Right lobe of liver (tissue), 4 donors: ENCODE results near the gene RFX6.

ENCODE experiments used
- POLR2A ChIP-seq: fragments of 450-650 bp; IDR thresholded peaks from one replicate; pipeline ENCODE4 v1.6.1; 2017; ENCODE audit warnings: antibody characterized with exemption, mild to moderate bottlenecking
- TF ChIP-seq, protein P1 (sequence below), 4 donors: fragments of 200-600 bp in 3 of 4; fragments of 450-650 bp in 1 of 4; IDR thresholded peaks; one replicate each; pipeline versions ENCODE4 v1.5.1 to v1.8.0; 2016 to 2022; ENCODE audit warnings: antibody characterized with exemption in 4 of 4, mild to moderate bottlenecking in 2 of 4
- donor health status: DM: no; HTN: no; CAD: no.
- donor health status: DM: no; HTN: no; CAD: no.
- donor health status: DM: no; HTN: yes; CAD: no.

DNA sequence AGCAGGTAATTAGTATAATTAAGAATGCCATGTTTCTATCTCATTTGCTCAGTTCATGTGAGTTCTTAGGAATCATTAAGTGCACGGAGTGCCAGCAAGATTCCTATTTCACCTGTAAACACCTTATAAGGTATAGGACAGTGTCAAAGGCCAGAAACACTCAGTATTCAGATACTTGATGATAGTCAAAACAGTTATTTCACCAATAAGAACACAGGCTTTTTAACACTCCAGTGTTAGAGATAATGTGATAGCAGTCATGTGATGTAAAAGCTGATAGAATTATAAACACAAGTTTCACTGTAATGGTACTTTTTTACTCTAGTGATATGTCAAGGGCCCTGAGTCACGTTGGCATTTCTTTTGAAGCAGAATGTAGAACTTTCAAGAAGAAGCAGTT, 48.1 kb upstream of the RFX6 start, which contains the start of gene GPRC6A:
- TF ChIP-seq, protein P1, sequence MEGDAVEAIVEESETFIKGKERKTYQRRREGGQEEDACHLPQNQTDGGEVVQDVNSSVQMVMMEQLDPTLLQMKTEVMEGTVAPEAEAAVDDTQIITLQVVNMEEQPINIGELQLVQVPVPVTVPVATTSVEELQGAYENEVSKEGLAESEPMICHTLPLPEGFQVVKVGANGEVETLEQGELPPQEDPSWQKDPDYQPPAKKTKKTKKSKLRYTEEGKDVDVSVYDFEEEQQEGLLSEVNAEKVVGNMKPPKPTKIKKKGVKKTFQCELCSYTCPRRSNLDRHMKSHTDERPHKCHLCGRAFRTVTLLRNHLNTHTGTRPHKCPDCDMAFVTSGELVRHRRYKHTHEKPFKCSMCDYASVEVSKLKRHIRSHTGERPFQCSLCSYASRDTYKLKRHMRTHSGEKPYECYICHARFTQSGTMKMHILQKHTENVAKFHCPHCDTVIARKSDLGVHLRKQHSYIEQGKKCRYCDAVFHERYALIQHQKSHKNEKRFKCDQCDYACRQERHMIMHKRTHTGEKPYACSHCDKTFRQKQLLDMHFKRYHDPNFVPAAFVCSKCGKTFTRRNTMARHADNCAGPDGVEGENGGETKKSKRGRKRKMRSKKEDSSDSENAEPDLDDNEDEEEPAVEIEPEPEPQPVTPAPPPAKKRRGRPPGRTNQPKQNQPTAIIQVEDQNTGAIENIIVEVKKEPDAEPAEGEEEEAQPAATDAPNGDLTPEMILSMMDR (IDR thresholded peaks at IDR 0.05) = no peak
- TF ChIP-seq POLR2A = no peak
